Neutrophil (primary cell): ENCODE results near the gene ADD3.
A peak's percentile ranks its signal among the peaks of the same experiment; 100 is the strongest.

Experiments
- H3K27ac ChIP-seq: fragments of 200-600 bp; sonication (generic); 2 replicates; pipeline ENCODE4 v1.5.1; 2016; ENCODE audit warnings: mild to moderate bottlenecking, moderate library complexity
- H3K27me3 ChIP-seq: fragments of 200-600 bp; sonication (generic); 2 replicates; pipeline ENCODE4 v1.6.0; 2016; ENCODE audit warnings: mild to moderate bottlenecking
- H3K36me3 ChIP-seq: fragments of 200-600 bp; sonication (generic); 2 replicates; pipeline ENCODE4 v1.5.1; 2017
- H3K4me1 ChIP-seq, 2 experiments: fragments of 200-600 bp in 1 of 2; sonication (generic) in 1 of 2; 1 replicate in 1 of 2; 2 replicates in 1 of 2; pipeline versions ENCODE4 v1.5.1 to v1.6.1; 2013 to 2016; ENCODE audit warnings: low read depth in 1 of 2, low read length in 1 of 2, mild to moderate bottlenecking in 1 of 2, moderate library complexity in 1 of 2; ENCODE audit not compliant: control insufficient read depth in 1 of 2, insufficient read depth in 1 of 2
- H3K4me3 ChIP-seq, 2 experiments: fragments of 200-600 bp in 1 of 2; sonication (generic) in 1 of 2; 1 replicate in 1 of 2; 2 replicates in 1 of 2; pipeline ENCODE4 v1.5.1; 2013 to 2016; ENCODE audit warnings: low read depth in 1 of 2, low read length in 1 of 2, mild to moderate bottlenecking in 1 of 2, moderate library complexity in 1 of 2
- H3K9me3 ChIP-seq: fragments of 200-600 bp; sonication (generic); 2 replicates; pipeline ENCODE4 v1.5.1; 2016
- TF ChIP-seq, protein P1 (sequence below): fragments of 200-600 bp; sonication (generic); IDR thresholded peaks from 2 replicates; pipeline ENCODE4 v1.5.1; 2016; ENCODE audit warnings: antibody characterized with exemption

The ADD3 gene

DNA sequence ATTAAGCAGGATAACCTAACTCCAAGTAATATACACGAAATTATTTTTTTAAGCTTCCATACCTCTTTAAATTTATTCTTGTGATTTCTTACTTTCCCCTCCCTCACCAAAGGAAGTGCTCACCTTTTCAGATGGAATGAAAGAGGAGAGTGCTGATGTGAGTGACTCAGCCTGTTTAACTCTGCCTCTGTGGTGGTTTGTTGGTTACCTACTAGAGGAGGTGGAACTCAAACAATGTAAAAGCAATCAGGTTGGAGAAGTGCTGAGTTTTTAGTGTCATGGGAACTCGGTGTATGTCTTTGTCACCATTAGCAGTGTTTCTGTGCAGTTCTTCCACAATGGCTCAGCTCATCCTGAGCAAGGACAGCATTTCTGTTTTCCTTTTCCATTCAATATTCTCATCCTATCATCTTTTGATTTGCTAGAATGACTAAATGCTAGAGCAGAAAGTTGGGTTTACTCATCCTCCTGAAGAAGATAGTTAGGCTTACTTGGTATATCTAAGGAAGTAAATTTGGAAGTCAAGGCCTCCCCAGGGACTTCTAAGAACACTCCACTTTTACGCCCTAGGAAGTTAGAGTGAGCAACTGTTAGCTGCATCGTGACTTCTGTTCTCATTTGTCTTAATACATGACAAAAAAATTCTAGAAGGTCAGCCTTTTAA is 6.0 kb downstream of the ADD3 start:
- Histone ChIP-seq H3K36me3 (no peaks in the 10 kb centered on the region), H3K9me3 (no peaks in the 10 kb centered on the region), H3K27ac (peak overlapping the region; percentile 66), H3K4me1 (peaks cover 71 to 88% of the 10 kb centered on the region in 2 experiments), H3K4me3 (no peak overlapping the region), H3K27me3 (no peaks in the 10 kb centered on the region)
- TF ChIP-seq, protein P1, sequence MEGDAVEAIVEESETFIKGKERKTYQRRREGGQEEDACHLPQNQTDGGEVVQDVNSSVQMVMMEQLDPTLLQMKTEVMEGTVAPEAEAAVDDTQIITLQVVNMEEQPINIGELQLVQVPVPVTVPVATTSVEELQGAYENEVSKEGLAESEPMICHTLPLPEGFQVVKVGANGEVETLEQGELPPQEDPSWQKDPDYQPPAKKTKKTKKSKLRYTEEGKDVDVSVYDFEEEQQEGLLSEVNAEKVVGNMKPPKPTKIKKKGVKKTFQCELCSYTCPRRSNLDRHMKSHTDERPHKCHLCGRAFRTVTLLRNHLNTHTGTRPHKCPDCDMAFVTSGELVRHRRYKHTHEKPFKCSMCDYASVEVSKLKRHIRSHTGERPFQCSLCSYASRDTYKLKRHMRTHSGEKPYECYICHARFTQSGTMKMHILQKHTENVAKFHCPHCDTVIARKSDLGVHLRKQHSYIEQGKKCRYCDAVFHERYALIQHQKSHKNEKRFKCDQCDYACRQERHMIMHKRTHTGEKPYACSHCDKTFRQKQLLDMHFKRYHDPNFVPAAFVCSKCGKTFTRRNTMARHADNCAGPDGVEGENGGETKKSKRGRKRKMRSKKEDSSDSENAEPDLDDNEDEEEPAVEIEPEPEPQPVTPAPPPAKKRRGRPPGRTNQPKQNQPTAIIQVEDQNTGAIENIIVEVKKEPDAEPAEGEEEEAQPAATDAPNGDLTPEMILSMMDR: no peak

GRCh38 chr10:110016039-110016438 is 8.3 kb downstream of the ADD3 start:
- Histone ChIP-seq H3K36me3 (no peaks in the 10 kb centered on the region), H3K4me1 (peaks cover 64 to 84% of the 10 kb centered on the region in 2 experiments), H3K27ac (peak overlapping the region; percentile 70), H3K4me3 (peak overlapping the region in 1 of 2 experiments; percentile 1), H3K27me3 (no peaks in the 10 kb centered on the region), H3K9me3 (no peaks in the 10 kb centered on the region)
- TF ChIP-seq, protein P1: no peak

DNA sequence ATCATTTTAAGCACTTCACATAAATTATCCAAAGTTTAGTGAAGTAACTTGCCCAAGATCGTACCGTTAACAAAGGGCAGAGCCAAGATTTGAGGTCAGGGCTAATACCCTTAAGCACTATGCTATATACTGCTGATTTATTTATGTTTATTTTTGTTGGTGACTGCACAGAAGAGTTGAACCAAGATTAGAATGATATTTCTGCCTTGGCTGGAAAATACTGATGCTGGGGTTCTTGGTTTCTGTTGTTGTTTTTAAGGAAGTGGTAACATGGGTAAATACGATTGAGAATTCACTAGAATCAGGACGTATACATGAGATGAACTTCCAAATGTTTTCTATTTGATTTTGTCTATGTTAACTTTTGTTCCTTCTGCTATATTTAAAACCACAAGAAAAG is 9.3 kb downstream of the ADD3 start:
- Histone ChIP-seq H3K27ac (peak overlapping the region; percentile 70), H3K36me3 (no peaks in the 10 kb centered on the region), H3K9me3 (no peaks in the 10 kb centered on the region), H3K4me3 (peak overlapping the region in 1 of 2 experiments; percentile 1), H3K4me1 (peaks cover 64 to 84% of the 10 kb centered on the region in 2 experiments), H3K27me3 (no peaks in the 10 kb centered on the region)
- TF ChIP-seq, protein P1: no peak

GRCh38 chr10:110017907-110018306 is 10.1 kb downstream of the ADD3 start:
- H3K36me3 ChIP-seq: no peaks in the 10 kb centered on the region
- TF ChIP-seq, protein P1: no peak
- H3K27me3 ChIP-seq: no peaks in the 10 kb centered on the region
- H3K9me3 ChIP-seq: no peaks in the 10 kb centered on the region
- peaks cover 72 to 84% of the 10 kb centered on the region in 2 experiments for H3K4me1 ChIP-seq
- no peak overlapping the region for H3K4me3 ChIP-seq
- peak overlapping the region; percentile 70 for H3K27ac ChIP-seq

GRCh38 chr10:110020265-110020664 is 12.5 kb downstream of the ADD3 start:
- Histone ChIP-seq H3K4me3 (no peak overlapping the region), H3K27ac (peak overlapping the region; percentile 80), H3K4me1 (peaks cover 80 to 87% of the 10 kb centered on the region in 2 experiments)

More at GRCh38 chr10:110020265-110020664, 12.5 kb downstream of the ADD3 start:
- H3K9me3 ChIP-seq: no peaks in the 10 kb centered on the region
- TF ChIP-seq, protein P1: no peak
- no peaks in the 10 kb centered on the region for H3K27me3 ChIP-seq
- no peaks in the 10 kb centered on the region for H3K36me3 ChIP-seq
